T-cell (primary cell): ENCODE measurements around the gene CCL27. TPM values are rescaled to one million over a fixed set of nuclear protein-coding genes. Genes with fewer than 3 reads are reported as not detected.

Source experiments
- ATAC-seq, 4 experiments: fragments of 200-7000 bp in 3 of 4; fragments of 150-1000 bp in 1 of 4; cut with Tn5 transposase; replicated peaks in 1 of 4; 1 replicate in 3 of 4; 2 replicates in 1 of 4; pipeline ENCODE4 v1.10.0; 2021; ENCODE audit warnings: moderate library complexity in 3 of 4, mild to moderate bottlenecking in 2 of 4, moderate number of reproducible peaks in 1 of 4
- CTCF ChIA-PET, 2 donors: fragments of 300-600 bp; sonication (Branson Sonifier 250); formaldehyde crosslinking; loops; one replicate each; lab custom pipeline; 2022; ENCODE audit warnings: antibody characterized with exemption in 2 of 2; lab: Charles Lee
- POLR2A ChIA-PET, 2 donors: fragments of 300-600 bp; sonication (Branson Sonifier 250); formaldehyde crosslinking; loops; one replicate each; lab custom pipeline; 2022; ENCODE audit warnings: antibody characterized with exemption in 2 of 2; lab: Charles Lee
- DNase-seq, 35 experiments: peaks; one replicate each; pipeline versions ENCODE4 v3.0.0 to v3.0.0-alpha.2; 2013 to 2023
- H3K27ac ChIP-seq: one replicate; pipeline ENCODE4 v1.5.1; 2013; ENCODE audit warnings: low read length
- H3K27me3 ChIP-seq, 2 experiments: replicated peaks in 1 of 2; 1 replicate in 1 of 2; 2 replicates in 1 of 2; pipeline versions ENCODE4 v1.6.1 to v1.7.0; 2013; ENCODE audit warnings: low read length in 1 of 2, mixed read lengths in 1 of 2; ENCODE audit not compliant: control insufficient read depth in 2 of 2, insufficient read depth in 2 of 2; ENCODE audit errors: extremely low read depth in 1 of 2
- H3K36me3 ChIP-seq, 2 donors: 1 replicate in 1 of 2; 2 replicates in 1 of 2; pipeline versions ENCODE4 v1.6.1 to v1.7.0; 2013; ENCODE audit warnings: low read length in 1 of 2; ENCODE audit not compliant: control insufficient read depth in 2 of 2, insufficient read depth in 1 of 2; ENCODE audit errors: extremely low read depth in 1 of 2
- H3K4me1 ChIP-seq, 2 experiments: 1 replicate in 1 of 2; 2 replicates in 1 of 2; pipeline versions ENCODE4 v1.6.1 to v1.7.0; 2013; ENCODE audit warnings: low read length in 2 of 2, mixed read lengths in 1 of 2; ENCODE audit not compliant: insufficient read depth in 2 of 2, control insufficient read depth in 1 of 2; ENCODE audit errors: extremely low read depth in 1 of 2
- H3K4me3 ChIP-seq, 2 donors: 1 replicate in 1 of 2; 2 replicates in 1 of 2; pipeline versions ENCODE4 v1.5.1 to v1.7.0; 2013; ENCODE audit warnings: mild to moderate bottlenecking in 2 of 2, low read length in 1 of 2, moderate library complexity in 1 of 2; ENCODE audit not compliant: control insufficient read depth in 1 of 2; ENCODE audit errors: extremely low read depth in 1 of 2
- H3K9me3 ChIP-seq: 2 replicates; pipeline ENCODE4 v1.7.0; 2013
- H3K27ac Mint-ChIP-seq, 2 donors: one replicate each; pipeline ENCODE4 v1.8.0; 2020 to 2021; ENCODE audit warnings: mild to moderate bottlenecking in 2 of 2, mixed read lengths in 2 of 2
- H3K27me3 Mint-ChIP-seq, 2 donors: one replicate each; pipeline ENCODE4 v1.8.0; 2021 to 2022; ENCODE audit warnings: mixed read lengths in 2 of 2
- H3K36me3 Mint-ChIP-seq: one replicate; pipeline ENCODE4 v1.8.0; 2021; ENCODE audit warnings: mixed read lengths
- H3K4me1 Mint-ChIP-seq, 3 donors: one replicate each; pipeline ENCODE4 v1.8.0; 2020 to 2022; ENCODE audit warnings: mixed read lengths in 3 of 3, mild to moderate bottlenecking in 1 of 3
- H3K4me3 Mint-ChIP-seq, 3 donors: one replicate each; pipeline ENCODE4 v1.8.0; 2020 to 2022; ENCODE audit warnings: mild to moderate bottlenecking in 3 of 3, mixed read lengths in 3 of 3, moderate library complexity in 3 of 3
- H3K9me3 Mint-ChIP-seq, 3 donors: one replicate each; pipeline ENCODE4 v1.8.0; 2020 to 2022; ENCODE audit warnings: mixed read lengths in 3 of 3
- WGBS: methylation state at CpG from one replicate; pipeline ENCODE4 v1.1.5; 2013; ENCODE audit warnings: missing lambda C conversion rate; ENCODE audit not compliant: insufficient coverage; 5-methylcytosine and 5-hydroxymethylcytosine counted together
- total RNA-seq, 35 experiments: library from RNA in 6 of 35; stranded (reverse) in 6 of 35; fragments of 120-200 nt in 1 of 35; gene quantifications; one replicate each; pipeline versions ENCODE4 v1.2.1 to v1.2.4 and lab custom pipeline; 2013 to 2026

CCL27 gene
- total RNA-seq, 5 donors from 2014 or later (not counting 1 experiment from before 2014, with no cell fraction given): not detected

DNA sequence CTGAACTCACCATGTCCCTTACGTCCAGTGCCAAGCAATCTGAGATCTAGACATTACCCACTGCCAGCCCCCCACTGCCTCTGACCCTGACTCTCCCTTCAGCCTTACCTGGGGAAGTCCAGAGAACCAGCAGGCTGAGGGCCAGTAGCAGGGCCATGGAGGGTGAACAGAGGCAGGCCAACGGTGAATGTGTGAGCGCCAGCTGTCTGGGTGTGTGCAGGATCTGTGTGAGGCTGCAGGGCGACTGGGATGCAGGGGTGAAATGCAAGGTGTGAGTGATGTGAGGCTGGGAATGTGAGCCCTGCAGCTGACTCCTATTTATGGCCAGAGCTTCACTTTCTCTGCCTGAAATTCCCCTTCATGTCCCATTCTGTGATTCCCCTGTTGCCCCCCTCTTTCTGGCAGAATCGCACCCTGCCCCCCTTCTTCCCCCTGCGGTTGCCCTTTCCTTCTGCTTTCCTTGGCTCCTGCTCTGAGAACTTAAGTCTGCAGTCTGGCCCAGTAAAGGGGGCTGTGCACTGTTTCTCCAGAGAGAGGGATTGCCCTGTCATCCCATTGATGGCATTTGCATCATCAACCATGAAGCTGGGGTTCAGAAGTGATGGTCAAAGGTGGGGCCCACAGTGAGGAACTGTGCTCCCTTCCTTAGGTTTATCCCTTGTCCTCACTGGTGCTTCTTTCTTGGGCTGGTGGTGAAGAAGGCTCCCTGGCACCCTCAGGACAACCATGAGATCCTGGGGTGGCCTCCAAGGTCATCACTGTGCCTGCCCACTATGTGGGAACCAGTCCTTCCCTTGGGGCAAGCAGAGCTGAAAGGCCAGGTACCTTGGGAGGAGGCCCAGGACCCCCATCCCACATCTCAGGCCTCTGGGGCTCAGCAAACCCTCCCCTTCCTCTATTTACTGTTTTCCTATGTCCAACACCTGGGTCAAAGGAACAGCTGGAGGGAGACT lies 28.8 kb upstream of the CCL27 start, which contains the start of gene CCL19:
TSS of gene CCL19 (minus strand) at position 294 of the 953 bp plus-strand sequence. CDS start at position 157, 137 bp downstream.
- 48% methylated on average over 3 of the region's 6 CpGs for WGBS

GRCh38 chr9:34689512-34689911 lies 27.1 kb upstream of the CCL27 start:
- CTCF ChIA-PET: no interaction called here
- H3K4me1 Mint-ChIP-seq: peaks cover 0 to 5% (median 0%) of the 10 kb centered on the region in 3 donors

More for the DNA sequence above, 28.8 kb upstream of the CCL27 start, which contains the start of gene CCL19:
- Mint-ChIP-seq H3K9me3 (no peaks in the 10 kb centered on the region), H3K4me1 (peaks cover 0 to 5% (median 0%) of the 10 kb centered on the region in 3 donors), H3K36me3 (no peaks in the 10 kb centered on the region), H3K27me3 (peaks cover 0 to 5% of the 10 kb centered on the region in 2 donors), H3K27ac (no peak within 1 kb of the TSS), H3K4me3 (no peak within 1 kb of the TSS)
- CTCF ChIA-PET: no interaction called here
- Histone ChIP-seq H3K27me3 (peaks cover 0 to 17% of the 10 kb centered on the region in 2 experiments), H3K9me3 (no peaks in the 10 kb centered on the region), H3K27ac (no peak within 1 kb of the TSS), H3K4me3 (no peak within 1 kb of the TSS), H3K4me1 (no peaks in the 10 kb centered on the region), H3K36me3 (no peaks in the 10 kb centered on the region)
- ATAC-seq (no peak), DNase-seq (no peak)
- POLR2A ChIA-PET: no interaction called here

GRCh38 chr9:34689116-34689470 lies 26.6 kb upstream of the CCL27 start:
- Mint-ChIP-seq H3K36me3 (no peaks in the 10 kb centered on the region), H3K9me3 (no peaks in the 10 kb centered on the region), H3K4me1 (peaks cover 0 to 5% (median 0%) of the 10 kb centered on the region in 3 donors), H3K27me3 (peaks cover 0 to 5% of the 10 kb centered on the region in 2 donors), H3K27ac (no peak overlapping the region), H3K4me3 (no peak overlapping the region)
- no peak for DNase-seq
- CTCF ChIA-PET: no interaction called here
- Histone ChIP-seq H3K27me3 (peaks cover 0 to 17% of the 10 kb centered on the region in 2 experiments), H3K9me3 (no peaks in the 10 kb centered on the region), H3K27ac (no peak overlapping the region), H3K4me1 (no peaks in the 10 kb centered on the region), H3K36me3 (no peaks in the 10 kb centered on the region), H3K4me3 (no peak overlapping the region)
- WGBS: no CpG with 5 or more reads among the region's 4 CpGs
- POLR2A ChIA-PET: no interaction called here
- no peak for ATAC-seq

More at GRCh38 chr9:34689512-34689911, 27.1 kb upstream of the CCL27 start:
- H3K4me1 ChIP-seq: no peaks in the 10 kb centered on the region
- no peak overlapping the region for H3K27ac ChIP-seq
- H3K9me3 Mint-ChIP-seq: no peaks in the 10 kb centered on the region
- H3K4me3 Mint-ChIP-seq: no peak overlapping the region
- H3K27me3 ChIP-seq: peaks cover 0 to 17% of the 10 kb centered on the region in 2 experiments
- H3K27me3 Mint-ChIP-seq: peaks cover 0 to 5% of the 10 kb centered on the region in 2 donors
- DNase-seq: no peak
- no peak overlapping the region for H3K4me3 ChIP-seq
- H3K9me3 ChIP-seq: no peaks in the 10 kb centered on the region
- no peaks in the 10 kb centered on the region for H3K36me3 Mint-ChIP-seq
- ATAC-seq: no peak
- 89% methylated on average over 6 of the region's 8 CpGs for WGBS
- H3K36me3 ChIP-seq: no peaks in the 10 kb centered on the region
- POLR2A ChIA-PET: no interaction called here
- no peak overlapping the region for H3K27ac Mint-ChIP-seq

DNA sequence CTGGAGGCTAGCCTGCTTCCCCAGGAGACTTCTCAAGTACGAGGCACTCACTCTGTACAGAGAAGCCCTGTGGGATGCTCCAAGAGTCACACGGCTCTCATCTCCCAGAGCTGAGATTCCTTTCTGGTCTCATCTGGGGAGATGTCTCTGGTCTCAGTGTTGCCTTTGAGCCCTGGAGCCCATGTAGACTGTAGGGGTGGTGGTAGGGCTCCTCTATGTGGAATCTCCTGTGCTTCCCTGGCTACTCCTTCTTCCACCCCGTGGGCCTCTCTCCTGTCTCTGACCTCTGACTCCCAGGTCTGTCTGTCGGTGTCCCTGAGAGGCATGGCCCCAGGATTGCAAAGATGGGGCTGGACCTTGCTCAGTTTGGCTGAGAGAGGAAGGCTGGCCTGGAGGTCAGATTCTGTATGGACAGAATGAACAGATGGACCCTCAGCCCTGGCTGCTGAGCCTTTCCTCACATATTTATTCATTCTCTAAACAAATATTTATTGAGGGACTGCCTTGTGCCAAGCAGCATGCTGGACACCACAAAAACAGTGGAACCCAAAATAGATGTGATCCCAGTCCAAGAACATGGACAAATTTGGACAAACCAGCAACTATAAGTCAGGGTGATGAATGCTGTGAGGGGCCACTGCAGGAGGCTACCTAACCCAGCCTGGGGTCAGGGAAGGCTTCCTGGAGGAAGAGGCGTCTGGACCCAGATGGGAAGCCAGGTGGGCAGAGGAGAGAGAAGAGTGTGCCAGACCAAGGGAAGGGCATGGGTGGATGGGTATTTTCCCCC lies 26.1 kb upstream of the CCL27 start:
- WGBS: 67% methylated on average over 1 of the region's 5 CpGs
- peaks cover 0 to 17% of the 10 kb centered on the region in 2 experiments for H3K27me3 ChIP-seq
- H3K4me1 ChIP-seq: no peaks in the 10 kb centered on the region
- Mint-ChIP-seq H3K27me3 (peaks cover 0 to 5% of the 10 kb centered on the region in 2 donors), H3K9me3 (no peaks in the 10 kb centered on the region), H3K4me3 (no peak overlapping the region), H3K36me3 (no peaks in the 10 kb centered on the region), H3K27ac (no peak overlapping the region), H3K4me1 (peaks cover 0 to 5% (median 0%) of the 10 kb centered on the region in 3 donors)
- CTCF ChIA-PET: no interaction called here
- ATAC-seq (no peak), DNase-seq (no peak)
- no peak overlapping the region for H3K27ac ChIP-seq
- no peaks in the 10 kb centered on the region for H3K36me3 ChIP-seq
- POLR2A ChIA-PET: no interaction called here
- H3K9me3 ChIP-seq: no peaks in the 10 kb centered on the region
- no peak overlapping the region for H3K4me3 ChIP-seq

DNA sequence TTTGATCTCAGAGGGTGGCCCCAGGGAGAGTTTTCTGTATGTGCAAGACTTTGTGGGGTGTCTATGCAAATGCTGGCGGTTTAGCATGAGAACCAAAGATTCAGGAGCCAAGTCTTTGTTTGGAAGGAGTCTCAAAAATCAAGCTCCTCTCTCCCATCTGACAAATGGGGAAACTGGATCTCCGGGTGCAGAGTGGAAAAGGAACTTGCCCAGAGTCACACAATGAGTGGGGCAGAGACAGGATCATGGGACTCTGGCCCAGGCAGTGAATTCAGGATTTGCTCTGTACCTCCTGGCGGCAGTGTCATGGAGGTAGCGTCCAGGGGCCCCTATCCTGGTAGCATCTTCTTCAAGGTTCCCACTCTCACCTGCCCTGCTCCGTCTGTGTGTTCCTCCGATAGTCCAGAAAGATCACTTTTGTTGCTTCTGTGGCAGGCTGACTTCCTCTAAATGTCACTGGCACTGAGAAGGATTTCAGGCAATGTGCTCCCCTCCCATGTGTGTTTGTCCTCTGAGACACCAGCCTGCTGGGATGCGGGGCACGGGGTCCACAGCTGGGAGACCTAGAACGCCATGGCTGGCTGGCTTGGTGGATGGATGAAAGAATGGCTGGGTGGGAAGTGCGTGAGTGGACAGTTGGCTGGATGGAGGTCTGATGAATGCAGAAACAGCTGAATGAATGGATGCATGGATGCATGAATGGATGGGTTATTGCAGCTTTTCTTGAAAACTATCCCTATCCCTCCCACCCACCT lies 25.0 kb upstream of the CCL27 start:
- CTCF ChIA-PET: interaction anchor here in 1 of 2 donors (0.5 kb wide), 1 partner anchor 400 kb away, joined by 3 read pairs; no protein-coding TSS in a partner anchor

More for the DNA sequence above, 25.0 kb upstream of the CCL27 start:
- no peaks in the 10 kb centered on the region for H3K36me3 Mint-ChIP-seq
- POLR2A ChIA-PET: no interaction called here
- Histone ChIP-seq H3K36me3 (no peaks in the 10 kb centered on the region), H3K4me3 (no peak overlapping the region), H3K27me3 (peaks cover 0 to 17% of the 10 kb centered on the region in 2 experiments), H3K27ac (no peak overlapping the region), H3K4me1 (no peaks in the 10 kb centered on the region), H3K9me3 (no peaks in the 10 kb centered on the region)
- H3K4me3 Mint-ChIP-seq: no peak overlapping the region
- ATAC-seq (no peak), DNase-seq (no peak)
- H3K9me3 Mint-ChIP-seq: no peaks in the 10 kb centered on the region
- H3K27me3 Mint-ChIP-seq: peaks cover 0 to 5% of the 10 kb centered on the region in 2 donors
- H3K4me1 Mint-ChIP-seq: peaks cover 0 to 5% (median 0%) of the 10 kb centered on the region in 3 donors
- no peak overlapping the region for H3K27ac Mint-ChIP-seq
- WGBS: 89% methylated on average over 6 of the region's 10 CpGs
